Caki2 (cell line): ENCODE results near the gene SIRPG. TPM values are rescaled to one million over a fixed set of nuclear protein-coding genes. Genes with fewer than 3 reads are reported as not detected.
"Not testable (repeated sequence)": the region's sequence is repeated elsewhere in the genome, so short reads cannot be mapped to it uniquely, and the experiment has no call there.

ENCODE experiments used
- DNase-seq: peaks from one replicate; pipeline ENCODE4 v3.0.0-alpha.2; 2015; ENCODE audit warnings: low read depth
- in situ Hi-C: cut with HindIII; loops from 2 replicates; pipeline ENCODE4 v1.10.0; 2016; ENCODE audit warnings: low sequenced_read_pairs, low pct_unique_long_range_greater_than_20kb, mixed read lengths
- total RNA-seq: library from RNA; depleted of rRNA; stranded (reverse); fragments of >200 nt; shearing (Covaris generic); gene quantifications from 2 replicates; pipeline ENCODE4 v1.2.3, GENCODE V29; 2014; ENCODE audit warnings: low replicate concordance; rRNA removed

Gene SIRPG
- total RNA-seq = not detected in 2 replicates

GRCh38 chr20:1657556-1658334 is at the start of gene SIRPG:
SIRPG (minus strand) TSS chr20:1657779; CDS start chr20:1657714, 65 bp downstream.
- in situ Hi-C loops = no loop called here
- no peak for DNase-seq

- in situ Hi-C loops, DNase-seq: not testable (repeated sequence)
Observed at GRCh38 chr20:1706887-1707286, 49.3 kb upstream of the SIRPG start.

- in situ Hi-C loops = no loop called here
- DNase-seq = no peak
Observed at GRCh38 chr20:1706079-1706478, 48.5 kb upstream of the SIRPG start.

- in situ Hi-C loops = no loop called here
- DNase-seq = no peak
Observed at GRCh38 chr20:1702855-1703254, 45.3 kb upstream of the SIRPG start.

GRCh38 chr20:1702328-1702727 is 44.7 kb upstream of the SIRPG start:
- in situ Hi-C loops = no loop called here
- no peak for DNase-seq

- no peak for DNase-seq
- in situ Hi-C loops = no loop called here
Observed at GRCh38 chr20:1700990-1701389, 43.4 kb upstream of the SIRPG start.

- no peak for DNase-seq
- in situ Hi-C loops = no loop called here
Observed at GRCh38 chr20:1697592-1697991, 40.0 kb upstream of the SIRPG start.

GRCh38 chr20:1696521-1697209 is 39.1 kb upstream of the SIRPG start:
- DNase-seq = no peak
- in situ Hi-C loops = no loop called here

- in situ Hi-C loops = no loop called here
- DNase-seq = no peak
Observed at GRCh38 chr20:1694672-1695071, 37.1 kb upstream of the SIRPG start.

- in situ Hi-C loops = no loop called here
Observed at GRCh38 chr20:1693427-1693826, 35.8 kb upstream of the SIRPG start.

GRCh38 chr20:1689721-1690120 is 32.1 kb upstream of the SIRPG start:
- no peak for DNase-seq
- in situ Hi-C loops = no loop called here

More at GRCh38 chr20:1693427-1693826, 35.8 kb upstream of the SIRPG start:
- DNase-seq = no peak

- DNase-seq = no peak
- in situ Hi-C loops = no loop called here
Observed at GRCh38 chr20:1688886-1689538, 31.4 kb upstream of the SIRPG start.

GRCh38 chr20:1687053-1687452 is 29.5 kb upstream of the SIRPG start:
- DNase-seq = no peak
- in situ Hi-C loops = no loop called here

- no peak for DNase-seq
- in situ Hi-C loops = no loop called here
Observed at GRCh38 chr20:1686151-1686748, 28.7 kb upstream of the SIRPG start.

GRCh38 chr20:1685304-1686052 is 27.9 kb upstream of the SIRPG start:
- no peak for DNase-seq
- in situ Hi-C loops = no loop called here

GRCh38 chr20:1684872-1685271 is 27.3 kb upstream of the SIRPG start:
- no peak for DNase-seq
- in situ Hi-C loops = no loop called here

- in situ Hi-C loops = no loop called here
- no peak for DNase-seq
Observed at GRCh38 chr20:1676650-1677049, 19.1 kb upstream of the SIRPG start.
